ENCODE measurements around the gene CEP112.

CEP112 gene

DNA sequence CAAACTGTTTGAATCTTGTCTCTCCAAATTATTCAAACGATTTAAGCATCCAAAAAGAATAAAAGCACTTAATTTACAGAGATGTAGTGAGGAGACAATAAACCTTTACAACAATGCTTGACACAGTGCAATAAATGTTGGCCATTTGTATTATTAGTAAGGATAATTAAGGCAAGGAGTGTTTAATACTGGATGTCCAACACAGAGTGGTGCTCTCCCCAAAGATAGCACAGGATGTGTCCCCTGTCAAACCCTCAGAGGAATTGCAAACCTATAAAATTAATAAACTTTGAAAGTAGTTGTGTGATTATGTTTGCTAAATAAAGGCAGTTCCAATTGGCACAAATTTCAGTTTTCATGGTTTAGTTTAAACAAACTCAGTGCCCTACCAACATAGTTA is 377.5 kb downstream of the CEP112 start:
- Histone ChIP-seq H3K36me3 (replicated peaks; ENCODE audit: insufficient read depth, low read length) (no peaks in the 10 kb centered on the region), H3K9ac (ENCODE audit: low read length) (no peak overlapping the region), H3K4me1 (ENCODE audit: low read length) (no peaks in the 10 kb centered on the region), H3K27ac (ENCODE audit: low read length) (no peak overlapping the region), H3F3A (ENCODE audit: insufficient read depth, low read length) (no peaks in the 10 kb centered on the region), H3K4me3 (ENCODE audit: low read length) (no peak overlapping the region), H3K4me2 (ENCODE audit: low read depth, low read length) (no peak overlapping the region), H3K79me2 (ENCODE audit: low read length) (no peaks in the 10 kb centered on the region), H2AFZ (ENCODE audit: low read length) (no peak overlapping the region), H4K20me1 (ENCODE audit: insufficient read depth, low read length) (no peaks in the 10 kb centered on the region), H3K9me2 (replicated peaks; ENCODE audit: insufficient read depth, low read length) (no peaks in the 10 kb centered on the region), H3K9me3 (replicated peaks; ENCODE audit: insufficient read depth, low read length) (no peaks in the 10 kb centered on the region), H3K27me3 (replicated peaks; ENCODE audit: insufficient read depth, low read length) (no peaks in the 10 kb centered on the region)
- DNase-seq, result no peak
- TF ChIP-seq, protein P1, sequence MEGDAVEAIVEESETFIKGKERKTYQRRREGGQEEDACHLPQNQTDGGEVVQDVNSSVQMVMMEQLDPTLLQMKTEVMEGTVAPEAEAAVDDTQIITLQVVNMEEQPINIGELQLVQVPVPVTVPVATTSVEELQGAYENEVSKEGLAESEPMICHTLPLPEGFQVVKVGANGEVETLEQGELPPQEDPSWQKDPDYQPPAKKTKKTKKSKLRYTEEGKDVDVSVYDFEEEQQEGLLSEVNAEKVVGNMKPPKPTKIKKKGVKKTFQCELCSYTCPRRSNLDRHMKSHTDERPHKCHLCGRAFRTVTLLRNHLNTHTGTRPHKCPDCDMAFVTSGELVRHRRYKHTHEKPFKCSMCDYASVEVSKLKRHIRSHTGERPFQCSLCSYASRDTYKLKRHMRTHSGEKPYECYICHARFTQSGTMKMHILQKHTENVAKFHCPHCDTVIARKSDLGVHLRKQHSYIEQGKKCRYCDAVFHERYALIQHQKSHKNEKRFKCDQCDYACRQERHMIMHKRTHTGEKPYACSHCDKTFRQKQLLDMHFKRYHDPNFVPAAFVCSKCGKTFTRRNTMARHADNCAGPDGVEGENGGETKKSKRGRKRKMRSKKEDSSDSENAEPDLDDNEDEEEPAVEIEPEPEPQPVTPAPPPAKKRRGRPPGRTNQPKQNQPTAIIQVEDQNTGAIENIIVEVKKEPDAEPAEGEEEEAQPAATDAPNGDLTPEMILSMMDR (IDR thresholded peaks at IDR 0.05; ENCODE audit: low read length), result no peak
- TF ChIP-seq EZH2phosphoT487 (IDR thresholded peaks at IDR 0.05; ENCODE audit: low read length) (no peak), EZH2 (optimal IDR thresholded peaks at IDR 0.05; ENCODE audit: low read depth, low read length) (no peak)

DNA sequence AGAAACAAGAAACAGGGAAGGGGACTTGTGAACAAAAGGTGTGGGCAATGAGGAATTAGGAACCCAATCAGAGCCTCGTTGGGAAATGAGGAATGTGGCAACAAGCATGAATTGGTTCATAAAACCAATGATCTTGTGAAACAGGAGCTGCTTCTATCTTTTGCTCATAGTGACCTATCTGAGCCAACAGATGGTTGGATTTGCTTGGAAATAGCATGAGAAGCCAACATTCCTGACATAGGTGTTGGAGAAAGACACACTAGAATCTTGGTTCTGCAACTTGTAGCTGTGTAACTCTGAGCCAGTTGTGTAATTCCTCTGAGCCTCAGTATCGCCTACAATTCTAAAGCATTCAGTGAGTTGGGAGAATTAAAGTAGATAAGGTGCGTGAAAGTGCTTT is 378.6 kb downstream of the CEP112 start:
- no peaks in the 10 kb centered on the region for H4K20me1 ChIP-seq (ENCODE audit: insufficient read depth, low read length)
- no peak overlapping the region for H3K9ac ChIP-seq (ENCODE audit: low read length)
- no peak for DNase-seq
- no peaks in the 10 kb centered on the region for H3K9me3 ChIP-seq (replicated peaks; ENCODE audit: insufficient read depth, low read length)
- no peaks in the 10 kb centered on the region for H3K27me3 ChIP-seq (replicated peaks; ENCODE audit: insufficient read depth, low read length)
- no peaks in the 10 kb centered on the region for H3K4me1 ChIP-seq (ENCODE audit: low read length)
- no peaks in the 10 kb centered on the region for H3F3A ChIP-seq (ENCODE audit: insufficient read depth, low read length)
- TF ChIP-seq EZH2phosphoT487 (IDR thresholded peaks at IDR 0.05; ENCODE audit: low read length), result no peak
- TF ChIP-seq, protein P1 (IDR thresholded peaks at IDR 0.05; ENCODE audit: low read length), result no peak
- no peak for TF ChIP-seq EZH2 (optimal IDR thresholded peaks at IDR 0.05; ENCODE audit: low read depth, low read length)
- no peaks in the 10 kb centered on the region for H3K9me2 ChIP-seq (replicated peaks; ENCODE audit: insufficient read depth, low read length)
- no peaks in the 10 kb centered on the region for H3K79me2 ChIP-seq (ENCODE audit: low read length)
- no peak overlapping the region for H3K27ac ChIP-seq (ENCODE audit: low read length)
- H3K4me3 ChIP-seq (ENCODE audit: low read length), result no peak overlapping the region
- no peak overlapping the region for H3K4me2 ChIP-seq (ENCODE audit: low read depth, low read length)
- H2AFZ ChIP-seq (ENCODE audit: low read length), result no peak overlapping the region
- no peaks in the 10 kb centered on the region for H3K36me3 ChIP-seq (replicated peaks; ENCODE audit: insufficient read depth, low read length)

DNA sequence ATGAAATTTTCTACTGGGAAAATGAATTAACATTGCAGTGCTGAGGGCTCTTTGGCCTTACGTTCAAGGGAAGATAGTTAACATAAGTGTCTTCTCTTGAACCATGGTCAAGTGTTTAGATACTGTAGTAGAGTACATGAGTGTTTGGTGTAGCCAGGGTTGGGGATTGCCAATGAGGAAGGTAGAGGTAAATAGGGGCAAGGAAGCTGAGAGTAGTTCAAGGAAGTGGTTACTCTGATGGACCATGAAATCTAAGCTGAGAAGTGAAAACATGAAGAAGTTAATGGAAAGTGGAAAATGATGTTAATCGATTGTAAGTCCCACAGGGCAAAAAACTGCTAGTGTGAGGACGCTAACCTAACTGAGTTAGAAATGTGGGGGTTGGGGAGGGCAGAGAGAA is 380.9 kb downstream of the CEP112 start:
- Histone ChIP-seq H3K4me3 (ENCODE audit: low read length) (no peak overlapping the region), H3K27me3 (replicated peaks; ENCODE audit: insufficient read depth, low read length) (no peaks in the 10 kb centered on the region), H3K9me3 (replicated peaks; ENCODE audit: insufficient read depth, low read length) (no peaks in the 10 kb centered on the region), H2AFZ (ENCODE audit: low read length) (no peak overlapping the region), H3K9ac (ENCODE audit: low read length) (no peak overlapping the region), H3K4me1 (ENCODE audit: low read length) (no peaks in the 10 kb centered on the region), H3K27ac (ENCODE audit: low read length) (no peak overlapping the region), H4K20me1 (ENCODE audit: insufficient read depth, low read length) (no peaks in the 10 kb centered on the region), H3K9me2 (replicated peaks; ENCODE audit: insufficient read depth, low read length) (no peaks in the 10 kb centered on the region), H3K4me2 (ENCODE audit: low read depth, low read length) (no peak overlapping the region), H3K79me2 (ENCODE audit: low read length) (no peaks in the 10 kb centered on the region), H3F3A (ENCODE audit: insufficient read depth, low read length) (no peaks in the 10 kb centered on the region), H3K36me3 (replicated peaks; ENCODE audit: insufficient read depth, low read length) (no peaks in the 10 kb centered on the region)
- DNase-seq, result no peak
- TF ChIP-seq, protein P1 (IDR thresholded peaks at IDR 0.05; ENCODE audit: low read length), result no peak
- TF ChIP-seq EZH2phosphoT487 (IDR thresholded peaks at IDR 0.05; ENCODE audit: low read length), result no peak
- TF ChIP-seq EZH2 (optimal IDR thresholded peaks at IDR 0.05; ENCODE audit: low read depth, low read length), result no peak

Measured in MM.1S (cell line).